GM19468 (cell line): ENCODE data around the gene PPM1B.
"Not testable (repeated sequence)": the region's sequence is repeated elsewhere in the genome, so short reads cannot be mapped to it uniquely, and the experiment has no call there.

Experiments used
- ATAC-seq: cut with Tn5 transposase; IDR thresholded peaks from one replicate; pipeline ENCODE4 v1.9.1; 2021; ENCODE audit warnings: mild to moderate bottlenecking, moderate library complexity, moderate number of reproducible peaks; ENCODE audit not compliant: unreplicated experiment; ENCODE audit errors: extremely low read depth

Gene PPM1B

GRCh38 chr2:44168681-44169154 is at the start of gene PPM1B:
Gene PPM1B (plus strand): TSS chr2:44168875. CDS start chr2:44201200, 32,325 bp downstream.
- ATAC-seq = peak; percentile 34

GRCh38 chr2:44119878-44120277 is 48.8 kb upstream of the PPM1B start:
- ATAC-seq = no peak

GRCh38 chr2:44120428-44120827 is 48.2 kb upstream of the PPM1B start:
- no peak for ATAC-seq

GRCh38 chr2:44121899-44122298 is 46.8 kb upstream of the PPM1B start:
- no peak for ATAC-seq

- no peak for ATAC-seq
Observed at GRCh38 chr2:44124500-44124899, 44.2 kb upstream of the PPM1B start.

- ATAC-seq = no peak
Observed at GRCh38 chr2:44126106-44126797, 42.4 kb upstream of the PPM1B start.

- ATAC-seq = no peak
Observed at GRCh38 chr2:44130441-44130840, 38.2 kb upstream of the PPM1B start.

GRCh38 chr2:44131177-44131576 is 37.5 kb upstream of the PPM1B start:
- ATAC-seq = no peak

GRCh38 chr2:44133602-44134001 is 35.1 kb upstream of the PPM1B start:
- ATAC-seq = not testable (repeated sequence)

GRCh38 chr2:44134848-44135247 is 33.8 kb upstream of the PPM1B start:
- no peak for ATAC-seq

GRCh38 chr2:44135296-44135695 is 33.4 kb upstream of the PPM1B start:
- no peak for ATAC-seq

GRCh38 chr2:44135771-44136170 is 32.9 kb upstream of the PPM1B start:
- ATAC-seq = no peak

- ATAC-seq = no peak
Observed at GRCh38 chr2:44136252-44136651, 32.4 kb upstream of the PPM1B start.

- no peak for ATAC-seq
Observed at GRCh38 chr2:44137048-44137447, 31.6 kb upstream of the PPM1B start.

GRCh38 chr2:44137872-44138551 is 30.7 kb upstream of the PPM1B start:
- ATAC-seq = no peak

- no peak for ATAC-seq
Observed at GRCh38 chr2:44139741-44140140, 28.9 kb upstream of the PPM1B start.

- ATAC-seq = no peak
Observed at GRCh38 chr2:44142306-44142705, 26.4 kb upstream of the PPM1B start.

- ATAC-seq = no peak
Observed at GRCh38 chr2:44143701-44144100, 25.0 kb upstream of the PPM1B start.

GRCh38 chr2:44148999-44149398 is 19.7 kb upstream of the PPM1B start:
- ATAC-seq = no peak

GRCh38 chr2:44150473-44150872 is 18.2 kb upstream of the PPM1B start:
- ATAC-seq = no peak

GRCh38 chr2:44152865-44153669 is 15.6 kb upstream of the PPM1B start:
- no peak for ATAC-seq
